Loucy (cell line): ENCODE data around the gene ORAI3.

Experiments used
- EZH2phosphoT487 ChIP-seq: fragments of 200-600 bp; IDR thresholded peaks from 2 replicates; pipeline ENCODE4 v1.6.1; 2018; ENCODE audit warnings: antibody characterized with exemption, mild to moderate bottlenecking, moderate library complexity, borderline replicate concordance
- TF ChIP-seq, protein P1 (sequence below): fragments of 200-600 bp; sonication (generic); conservative IDR thresholded peaks from 2 replicates; pipeline ENCODE4 v1.5.1; 2014; ENCODE audit warnings: mild to moderate bottlenecking, antibody characterized with exemption, low read length

DNA sequence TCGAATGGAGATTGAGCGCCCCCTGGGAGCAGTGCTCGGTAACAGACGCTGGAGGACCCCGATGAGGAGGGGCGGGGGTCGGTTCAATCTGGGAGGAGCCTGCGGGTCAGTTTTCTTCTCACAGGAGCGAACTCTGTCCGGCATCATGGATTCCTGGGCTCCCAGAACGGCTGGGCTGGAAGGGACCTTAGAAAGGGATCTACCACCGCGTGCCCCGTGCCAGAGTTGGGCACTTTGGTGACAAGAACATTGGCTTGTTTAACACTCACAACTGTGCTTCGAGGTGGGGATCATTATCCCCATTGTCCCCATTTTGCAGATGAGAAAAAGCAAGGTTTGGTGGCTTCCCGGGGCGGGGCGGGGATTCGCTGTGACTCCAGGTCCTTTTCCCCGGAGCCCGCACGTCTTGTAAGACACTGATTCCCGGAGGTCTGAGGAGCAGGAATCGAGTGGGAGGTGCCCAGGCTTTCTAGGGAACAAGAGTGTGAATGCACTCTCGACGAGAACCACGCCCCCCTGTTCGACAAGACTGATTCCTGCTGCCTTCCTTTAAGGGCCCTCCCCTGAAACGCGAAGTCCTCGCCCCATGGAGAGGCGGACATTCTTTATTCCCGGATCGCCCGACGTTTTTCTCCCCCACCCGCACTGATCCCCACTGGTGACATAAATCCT is 27.0 kb upstream of the ORAI3 start:
- TF ChIP-seq, protein P1, sequence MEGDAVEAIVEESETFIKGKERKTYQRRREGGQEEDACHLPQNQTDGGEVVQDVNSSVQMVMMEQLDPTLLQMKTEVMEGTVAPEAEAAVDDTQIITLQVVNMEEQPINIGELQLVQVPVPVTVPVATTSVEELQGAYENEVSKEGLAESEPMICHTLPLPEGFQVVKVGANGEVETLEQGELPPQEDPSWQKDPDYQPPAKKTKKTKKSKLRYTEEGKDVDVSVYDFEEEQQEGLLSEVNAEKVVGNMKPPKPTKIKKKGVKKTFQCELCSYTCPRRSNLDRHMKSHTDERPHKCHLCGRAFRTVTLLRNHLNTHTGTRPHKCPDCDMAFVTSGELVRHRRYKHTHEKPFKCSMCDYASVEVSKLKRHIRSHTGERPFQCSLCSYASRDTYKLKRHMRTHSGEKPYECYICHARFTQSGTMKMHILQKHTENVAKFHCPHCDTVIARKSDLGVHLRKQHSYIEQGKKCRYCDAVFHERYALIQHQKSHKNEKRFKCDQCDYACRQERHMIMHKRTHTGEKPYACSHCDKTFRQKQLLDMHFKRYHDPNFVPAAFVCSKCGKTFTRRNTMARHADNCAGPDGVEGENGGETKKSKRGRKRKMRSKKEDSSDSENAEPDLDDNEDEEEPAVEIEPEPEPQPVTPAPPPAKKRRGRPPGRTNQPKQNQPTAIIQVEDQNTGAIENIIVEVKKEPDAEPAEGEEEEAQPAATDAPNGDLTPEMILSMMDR, result peak; percentile 92
- no peak for TF ChIP-seq EZH2phosphoT487
